K562 (cell line): ENCODE results near the gene TYROBP.

ENCODE experiments used
- POLR2G ChIP-seq: fragments of 200-400 bp; formaldehyde crosslinking; IDR thresholded peaks from 2 replicates; pipeline ENCODE4 v1.6.1; 2017; ENCODE audit warnings: low read depth, mild to moderate bottlenecking, antibody characterized with exemption, low read length, moderate library complexity
- RAD51 ChIP-seq: fragments of 450-650 bp; IDR thresholded peaks from 2 replicates; pipeline ENCODE4 v1.7.1; 2016; ENCODE audit warnings: low read depth, mild to moderate bottlenecking, borderline replicate concordance
- THRAP3 ChIP-seq: fragments of 450-650 bp; IDR thresholded peaks from 2 replicates; pipeline ENCODE4 v1.6.1; 2016; ENCODE audit warnings: mild to moderate bottlenecking, inconsistent platforms, borderline replicate concordance
- ZFX ChIP-seq: sonication (generic); formaldehyde crosslinking; IDR thresholded peaks from 2 replicates; pipeline ENCODE4 v1.8.0; 2022; ENCODE audit warnings: mild to moderate bottlenecking, missing genetic modification reagents, moderate library complexity
- ZKSCAN8 ChIP-seq: fragments of 200-800 bp; sonication (Bioruptor generic); IDR thresholded peaks from 2 replicates; pipeline ENCODE4 v1.6.1; 2016; ENCODE audit warnings: missing genetic modification characterization, missing compliant biosample characterization
- ZNF696 ChIP-seq: fragments of 250-450 bp; sonication (Bioruptor Pico); conservative IDR thresholded peaks from 2 replicates; pipeline ENCODE4 v1.4.0; 2020; ENCODE audit warnings: mild to moderate bottlenecking, moderate library complexity
- TF ChIP-seq, protein P1 (sequence below), 3 experiments: IDR thresholded peaks in 2 of 3; conservative IDR thresholded peaks in 1 of 3; 2 replicates each; pipeline ENCODE4 v1.5.1; 2011 to 2012; ENCODE audit warnings: low read length in 3 of 3, mild to moderate bottlenecking in 3 of 3, control low read depth in 2 of 3, improper control_type of control experiment in 1 of 3, inconsistent platforms in 1 of 3, low read depth in 1 of 3, mixed read lengths in 1 of 3, moderate library complexity in 1 of 3; ENCODE audit not compliant: insufficient read depth in 2 of 3

DNA sequence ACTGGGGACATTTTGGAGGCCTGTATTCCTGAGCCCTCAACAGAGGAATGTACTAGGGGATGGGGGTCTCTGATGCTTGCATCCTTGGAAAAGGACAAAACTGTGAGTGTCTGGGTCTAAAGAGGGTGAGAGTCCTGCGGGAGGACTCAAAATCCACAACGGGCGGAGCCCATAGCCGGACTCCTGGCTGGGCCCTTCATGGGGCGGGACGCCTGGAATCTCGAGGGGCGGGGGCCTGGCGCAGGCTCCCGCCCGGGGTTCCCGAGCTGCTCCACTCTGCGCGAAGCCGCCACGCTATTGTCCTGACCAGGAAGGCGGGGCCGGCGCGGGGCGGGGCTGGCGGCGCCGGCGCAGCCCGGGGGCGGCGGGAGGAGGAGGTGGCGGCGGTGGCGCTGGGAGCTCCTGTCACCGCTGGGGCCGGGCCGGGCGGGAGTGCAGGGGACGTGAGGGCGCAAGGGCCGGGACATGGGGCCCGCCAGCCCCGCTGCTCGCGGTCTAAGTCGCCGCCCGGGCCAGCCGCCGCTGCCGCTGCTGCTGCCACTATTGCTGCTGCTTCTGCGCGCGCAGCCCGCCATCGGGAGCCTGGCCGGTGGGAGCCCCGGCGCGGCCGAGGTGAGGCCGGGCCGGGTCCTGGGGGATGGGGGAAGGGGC, 39.8 kb downstream of the TYROBP start, which contains the start of gene APLP1:
- no peak for TF ChIP-seq THRAP3
- TF ChIP-seq POLR2G: no peak
- TF ChIP-seq RAD51: no peak
- TF ChIP-seq, protein P1, sequence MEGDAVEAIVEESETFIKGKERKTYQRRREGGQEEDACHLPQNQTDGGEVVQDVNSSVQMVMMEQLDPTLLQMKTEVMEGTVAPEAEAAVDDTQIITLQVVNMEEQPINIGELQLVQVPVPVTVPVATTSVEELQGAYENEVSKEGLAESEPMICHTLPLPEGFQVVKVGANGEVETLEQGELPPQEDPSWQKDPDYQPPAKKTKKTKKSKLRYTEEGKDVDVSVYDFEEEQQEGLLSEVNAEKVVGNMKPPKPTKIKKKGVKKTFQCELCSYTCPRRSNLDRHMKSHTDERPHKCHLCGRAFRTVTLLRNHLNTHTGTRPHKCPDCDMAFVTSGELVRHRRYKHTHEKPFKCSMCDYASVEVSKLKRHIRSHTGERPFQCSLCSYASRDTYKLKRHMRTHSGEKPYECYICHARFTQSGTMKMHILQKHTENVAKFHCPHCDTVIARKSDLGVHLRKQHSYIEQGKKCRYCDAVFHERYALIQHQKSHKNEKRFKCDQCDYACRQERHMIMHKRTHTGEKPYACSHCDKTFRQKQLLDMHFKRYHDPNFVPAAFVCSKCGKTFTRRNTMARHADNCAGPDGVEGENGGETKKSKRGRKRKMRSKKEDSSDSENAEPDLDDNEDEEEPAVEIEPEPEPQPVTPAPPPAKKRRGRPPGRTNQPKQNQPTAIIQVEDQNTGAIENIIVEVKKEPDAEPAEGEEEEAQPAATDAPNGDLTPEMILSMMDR (IDR thresholded peaks at IDR 0.05 in 2 of 3, conservative IDR thresholded peaks at IDR 0.05 in 1 of 3; ENCODE audit: insufficient read depth in 2 of 3, low read depth in 1 of 3, low read length in 3 of 3): no peak
- TF ChIP-seq ZFX (CRISPR knock-in tag): no peak
- no peak for TF ChIP-seq ZNF696
- TF ChIP-seq ZKSCAN8 (CRISPR knock-in tag): no peak
